HG03097 (cell line): ENCODE results near the gene ABCA10.
A peak's percentile ranks its signal among the peaks of the same experiment; 100 is the strongest.
"Not testable (repeated sequence)": the region's sequence is repeated elsewhere in the genome, so short reads cannot be mapped to it uniquely, and the experiment has no call there.

Experiments
- ATAC-seq: cut with Tn5 transposase; IDR thresholded peaks from one replicate; pipeline ENCODE4 v1.9.1; 2021; ENCODE audit not compliant: unreplicated experiment, low FRiP score

The ABCA10 gene

GRCh38 chr17:69228018-69228417, 606 bp downstream of the ABCA10 start:
- ATAC-seq, result no peak

GRCh38 chr17:69227541-69227940, 1.1 kb downstream of the ABCA10 start:
- no peak for ATAC-seq

- peak; percentile 98 for ATAC-seq
These were observed 4.8 kb downstream of the ABCA10 start for GRCh38 chr17:69223809-69224208.

- no peak for ATAC-seq
These were observed 5.8 kb downstream of the ABCA10 start for GRCh38 chr17:69222707-69223258.

- no peak for ATAC-seq
These were observed 8.5 kb downstream of the ABCA10 start for GRCh38 chr17:69220098-69220497.

GRCh38 chr17:69218986-69219385, 9.6 kb downstream of the ABCA10 start:
- no peak for ATAC-seq

GRCh38 chr17:69213059-69213813, 15.4 kb downstream of the ABCA10 start:
- no peak for ATAC-seq

GRCh38 chr17:69208640-69209039, 20.0 kb downstream of the ABCA10 start:
- ATAC-seq, result no peak

- ATAC-seq, result no peak
These were observed 21.5 kb downstream of the ABCA10 start for GRCh38 chr17:69207151-69207550.

- no peak for ATAC-seq
These were observed 30.4 kb downstream of the ABCA10 start for GRCh38 chr17:69198238-69198637.

GRCh38 chr17:69196105-69196653, 32.4 kb downstream of the ABCA10 start:
- ATAC-seq, result not testable (repeated sequence)

GRCh38 chr17:69192754-69193153, 35.9 kb downstream of the ABCA10 start:
- no peak for ATAC-seq

- ATAC-seq, result no peak
These were observed 39.8 kb downstream of the ABCA10 start for GRCh38 chr17:69188796-69189195.

- ATAC-seq, result no peak
These were observed 40.6 kb downstream of the ABCA10 start for GRCh38 chr17:69188064-69188463.

- no peak for ATAC-seq
These were observed 41.3 kb downstream of the ABCA10 start for GRCh38 chr17:69187294-69187693.

- ATAC-seq, result no peak
These were observed 49.2 kb downstream of the ABCA10 start for GRCh38 chr17:69179227-69179952.

- no peak for ATAC-seq
These were observed 52.2 kb downstream of the ABCA10 start for GRCh38 chr17:69176457-69176795.

- ATAC-seq, result no peak
These were observed 52.8 kb downstream of the ABCA10 start for GRCh38 chr17:69175625-69176456.

GRCh38 chr17:69175262-69175624, 53.4 kb downstream of the ABCA10 start:
- no peak for ATAC-seq

GRCh38 chr17:69173118-69173517, 55.5 kb downstream of the ABCA10 start:
- ATAC-seq, result no peak

GRCh38 chr17:69170377-69170776, 58.2 kb downstream of the ABCA10 start:
- ATAC-seq, result no peak
